T-cell (primary cell): Measurements from ENCODE around the gene IVD. TPM values are rescaled to one million over a fixed set of nuclear protein-coding genes. Genes with fewer than 3 reads are reported as not detected.

ENCODE experiments used
- ATAC-seq, 4 experiments: fragments of 200-7000 bp in 3 of 4; fragments of 150-1000 bp in 1 of 4; cut with Tn5 transposase; replicated peaks in 1 of 4; 1 replicate in 3 of 4; 2 replicates in 1 of 4; pipeline ENCODE4 v1.10.0; 2021; ENCODE audit warnings: moderate library complexity in 3 of 4, mild to moderate bottlenecking in 2 of 4, moderate number of reproducible peaks in 1 of 4
- CTCF ChIA-PET, 2 donors: fragments of 300-600 bp; sonication (Branson Sonifier 250); formaldehyde crosslinking; loops; one replicate each; lab custom pipeline; 2022; ENCODE audit warnings: antibody characterized with exemption in 2 of 2; lab: Charles Lee
- POLR2A ChIA-PET, 2 donors: fragments of 300-600 bp; sonication (Branson Sonifier 250); formaldehyde crosslinking; loops; one replicate each; lab custom pipeline; 2022; ENCODE audit warnings: antibody characterized with exemption in 2 of 2; lab: Charles Lee
- DNase-seq, 35 experiments: peaks; one replicate each; pipeline versions ENCODE4 v3.0.0 to v3.0.0-alpha.2; 2013 to 2023
- H3K27ac ChIP-seq: one replicate; pipeline ENCODE4 v1.5.1; 2013; ENCODE audit warnings: low read length
- H3K27me3 ChIP-seq, 2 experiments: replicated peaks in 1 of 2; 1 replicate in 1 of 2; 2 replicates in 1 of 2; pipeline versions ENCODE4 v1.6.1 to v1.7.0; 2013; ENCODE audit warnings: low read length in 1 of 2, mixed read lengths in 1 of 2; ENCODE audit not compliant: control insufficient read depth in 2 of 2, insufficient read depth in 2 of 2; ENCODE audit errors: extremely low read depth in 1 of 2
- H3K36me3 ChIP-seq, 2 donors: 1 replicate in 1 of 2; 2 replicates in 1 of 2; pipeline versions ENCODE4 v1.6.1 to v1.7.0; 2013; ENCODE audit warnings: low read length in 1 of 2; ENCODE audit not compliant: control insufficient read depth in 2 of 2, insufficient read depth in 1 of 2; ENCODE audit errors: extremely low read depth in 1 of 2
- H3K4me1 ChIP-seq, 2 experiments: 1 replicate in 1 of 2; 2 replicates in 1 of 2; pipeline versions ENCODE4 v1.6.1 to v1.7.0; 2013; ENCODE audit warnings: low read length in 2 of 2, mixed read lengths in 1 of 2; ENCODE audit not compliant: insufficient read depth in 2 of 2, control insufficient read depth in 1 of 2; ENCODE audit errors: extremely low read depth in 1 of 2
- H3K4me3 ChIP-seq, 2 donors: 1 replicate in 1 of 2; 2 replicates in 1 of 2; pipeline versions ENCODE4 v1.5.1 to v1.7.0; 2013; ENCODE audit warnings: mild to moderate bottlenecking in 2 of 2, low read length in 1 of 2, moderate library complexity in 1 of 2; ENCODE audit not compliant: control insufficient read depth in 1 of 2; ENCODE audit errors: extremely low read depth in 1 of 2
- H3K9me3 ChIP-seq: 2 replicates; pipeline ENCODE4 v1.7.0; 2013
- H3K27ac Mint-ChIP-seq, 2 donors: one replicate each; pipeline ENCODE4 v1.8.0; 2020 to 2021; ENCODE audit warnings: mild to moderate bottlenecking in 2 of 2, mixed read lengths in 2 of 2
- H3K27me3 Mint-ChIP-seq, 2 donors: one replicate each; pipeline ENCODE4 v1.8.0; 2021 to 2022; ENCODE audit warnings: mixed read lengths in 2 of 2
- H3K36me3 Mint-ChIP-seq: one replicate; pipeline ENCODE4 v1.8.0; 2021; ENCODE audit warnings: mixed read lengths
- H3K4me1 Mint-ChIP-seq, 3 donors: one replicate each; pipeline ENCODE4 v1.8.0; 2020 to 2022; ENCODE audit warnings: mixed read lengths in 3 of 3, mild to moderate bottlenecking in 1 of 3
- H3K4me3 Mint-ChIP-seq, 3 donors: one replicate each; pipeline ENCODE4 v1.8.0; 2020 to 2022; ENCODE audit warnings: mild to moderate bottlenecking in 3 of 3, mixed read lengths in 3 of 3, moderate library complexity in 3 of 3
- H3K9me3 Mint-ChIP-seq, 3 donors: one replicate each; pipeline ENCODE4 v1.8.0; 2020 to 2022; ENCODE audit warnings: mixed read lengths in 3 of 3
- WGBS: methylation state at CpG from one replicate; pipeline ENCODE4 v1.1.5; 2013; ENCODE audit warnings: missing lambda C conversion rate; ENCODE audit not compliant: insufficient coverage; 5-methylcytosine and 5-hydroxymethylcytosine counted together
- total RNA-seq, 35 experiments: library from RNA in 6 of 35; stranded (reverse) in 6 of 35; fragments of 120-200 nt in 1 of 35; gene quantifications; one replicate each; pipeline versions ENCODE4 v1.2.1 to v1.2.4 and lab custom pipeline; 2013 to 2026

The IVD gene
- total RNA-seq, 5 donors from 2014 or later (not counting 1 experiment from before 2014, with no cell fraction given) = 52.3 to 89.8 (median 81.4) TPM

DNA sequence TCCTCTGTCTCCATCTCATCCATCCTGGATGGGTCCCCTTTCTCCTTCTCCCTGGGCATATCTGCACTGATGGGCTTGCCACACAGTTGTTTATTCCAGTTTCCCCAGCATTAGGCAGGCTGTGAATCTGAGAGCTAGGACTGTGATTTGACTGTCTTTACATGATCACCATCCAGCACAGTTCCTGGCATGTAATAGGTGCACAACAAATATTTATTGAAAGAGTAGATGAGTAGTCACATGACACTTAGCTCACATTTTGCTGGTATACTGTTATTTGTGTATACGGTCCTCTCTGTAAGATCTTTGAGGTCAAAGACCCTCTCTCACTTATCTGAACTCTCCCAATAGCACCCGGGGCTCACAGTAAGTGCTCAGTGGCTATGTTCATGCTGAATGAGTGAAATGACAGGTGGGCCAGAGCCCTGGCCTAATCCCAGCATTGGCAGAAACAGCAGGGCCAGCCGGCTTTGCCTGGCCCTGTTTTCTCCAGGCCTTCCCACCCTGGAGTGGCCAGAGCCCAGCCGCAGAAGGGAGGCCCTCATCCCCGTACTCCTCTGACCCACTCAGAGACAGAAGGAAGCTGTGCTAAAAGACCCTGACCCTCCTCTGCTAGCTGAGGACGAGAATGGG lies 19.0 kb downstream of the IVD start:
- Histone ChIP-seq H3K27ac (no peak overlapping the region), H3K27me3 (peaks cover 0 to 4% of the 10 kb centered on the region in 2 experiments), H3K4me1 (peaks cover 0 to 7% of the 10 kb centered on the region in 2 experiments), H3K36me3 (peaks cover 2 to 3% of the 10 kb centered on the region in 2 donors), H3K4me3 (no peak overlapping the region), H3K9me3 (no peaks in the 10 kb centered on the region)
- H3K36me3 Mint-ChIP-seq = peaks cover 12% of the 10 kb centered on the region
- ChIA-PET POLR2A (no interaction called here), CTCF (interaction anchor here in 1 of 2 donors (0.9 to 1.2 kb wide), 3 partner anchors 27 to 83 kb away, joined by 3 to 5 read pairs (median 3); no protein-coding TSS in a partner anchor)
- DNase-seq (no peak), ATAC-seq (no peak)
- peaks cover 0 to 5% (median 5%) of the 10 kb centered on the region in 3 donors for H3K4me1 Mint-ChIP-seq
- no peak overlapping the region for H3K4me3 Mint-ChIP-seq
- no peaks in the 10 kb centered on the region for H3K9me3 Mint-ChIP-seq
- H3K27ac Mint-ChIP-seq = no peak overlapping the region
- 80% methylated on average over 1 of the region's 6 CpGs for WGBS
- no peaks in the 10 kb centered on the region for H3K27me3 Mint-ChIP-seq

GRCh38 chr15:40425681-40426080 lies 20.1 kb downstream of the IVD start:
- peaks cover 0 to 5% (median 5%) of the 10 kb centered on the region in 3 donors for H3K4me1 Mint-ChIP-seq
- no peaks in the 10 kb centered on the region for H3K9me3 Mint-ChIP-seq
- WGBS = 100% methylated on average over 3 of the region's 5 CpGs

GRCh38 chr15:40427188-40427587 lies 21.6 kb downstream of the IVD start:
- peaks cover 2 to 3% of the 10 kb centered on the region in 2 donors for H3K36me3 ChIP-seq
- Mint-ChIP-seq H3K36me3 (peaks cover 12% of the 10 kb centered on the region), H3K4me1 (no peaks in the 10 kb centered on the region), H3K27me3 (no peaks in the 10 kb centered on the region), H3K4me3 (no peak overlapping the region), H3K9me3 (no peaks in the 10 kb centered on the region), H3K27ac (no peak overlapping the region)
- ATAC-seq (no peak), DNase-seq (no peak)
- no peak overlapping the region for H3K4me3 ChIP-seq
- POLR2A ChIA-PET = no interaction called here
- no peaks in the 10 kb centered on the region for H3K9me3 ChIP-seq
- H3K27ac ChIP-seq = no peak overlapping the region
- H3K4me1 ChIP-seq = no peaks in the 10 kb centered on the region
- CTCF ChIA-PET = no interaction called here
- H3K27me3 ChIP-seq = peaks cover 0 to 4% of the 10 kb centered on the region in 2 experiments
- WGBS = 95% methylated on average over 8 of the region's 9 CpGs

More at GRCh38 chr15:40425681-40426080, 20.1 kb downstream of the IVD start:
- Mint-ChIP-seq H3K27me3 (no peaks in the 10 kb centered on the region), H3K27ac (no peak overlapping the region), H3K4me3 (no peak overlapping the region), H3K36me3 (peaks cover 12% of the 10 kb centered on the region)
- Histone ChIP-seq H3K9me3 (no peaks in the 10 kb centered on the region), H3K36me3 (peaks cover 2 to 3% of the 10 kb centered on the region in 2 donors), H3K4me1 (peaks cover 0 to 7% of the 10 kb centered on the region in 2 experiments), H3K27me3 (peaks cover 0 to 4% of the 10 kb centered on the region in 2 experiments), H3K27ac (no peak overlapping the region), H3K4me3 (no peak overlapping the region)
- ChIA-PET CTCF (interaction anchor here in 1 of 2 donors (0.6 to 1.2 kb wide), 3 partner anchors 28 to 238 kb away, joined by 3 to 5 read pairs (median 3); no protein-coding TSS in a partner anchor), POLR2A (no interaction called here)
- ATAC-seq (no peak), DNase-seq (no peak)

- WGBS = 86% methylated on average over 2 of the region's 4 CpGs
- Histone ChIP-seq H3K36me3 (peaks cover 2 to 3% of the 10 kb centered on the region in 2 donors), H3K27ac (no peak overlapping the region), H3K4me3 (no peak overlapping the region), H3K9me3 (no peaks in the 10 kb centered on the region), H3K4me1 (no peaks in the 10 kb centered on the region), H3K27me3 (peaks cover 0 to 4% of the 10 kb centered on the region in 2 experiments)
- Mint-ChIP-seq H3K27me3 (no peaks in the 10 kb centered on the region), H3K4me1 (no peaks in the 10 kb centered on the region), H3K9me3 (no peaks in the 10 kb centered on the region), H3K36me3 (peaks cover 12% of the 10 kb centered on the region), H3K4me3 (no peak overlapping the region), H3K27ac (no peak overlapping the region)
- no peak for ATAC-seq
- ChIA-PET CTCF (interaction anchor here in 1 of 2 donors (0.7 kb wide), 1 partner anchor 104 kb away, joined by 3 read pairs; no protein-coding TSS in a partner anchor), POLR2A (no interaction called here)
- DNase-seq = no peak
Measured at GRCh38 chr15:40428185-40428584, 22.6 kb downstream of the IVD start.

- Mint-ChIP-seq H3K4me3 (no peak overlapping the region), H3K27me3 (no peaks in the 10 kb centered on the region), H3K4me1 (peaks cover 0 to under 1% (median 0%) of the 10 kb centered on the region in 3 donors), H3K9me3 (no peaks in the 10 kb centered on the region), H3K27ac (no peak overlapping the region), H3K36me3 (peaks cover 12% of the 10 kb centered on the region)
- ChIA-PET CTCF (no interaction called here), POLR2A (no interaction called here)
- DNase-seq = no peak
- Histone ChIP-seq H3K36me3 (peaks cover 2 to 3% of the 10 kb centered on the region in 2 donors), H3K27ac (no peak overlapping the region), H3K27me3 (peaks cover 0 to 4% of the 10 kb centered on the region in 2 experiments), H3K9me3 (no peaks in the 10 kb centered on the region), H3K4me3 (no peak overlapping the region), H3K4me1 (no peaks in the 10 kb centered on the region)
- WGBS = 85% methylated on average over 4 of the region's 10 CpGs
- no peak for ATAC-seq
Measured at GRCh38 chr15:40429068-40429710, 23.6 kb downstream of the IVD start.

GRCh38 chr15:40430271-40430805 lies 24.7 kb downstream of the IVD start:
- Mint-ChIP-seq H3K4me3 (no peak overlapping the region), H3K4me1 (peaks cover under 1 to 7% (median 3%) of the 10 kb centered on the region in 3 donors), H3K36me3 (peaks cover 8% of the 10 kb centered on the region), H3K27ac (no peak overlapping the region), H3K27me3 (peaks cover 0 to 2% of the 10 kb centered on the region in 2 donors), H3K9me3 (no peaks in the 10 kb centered on the region)
- no peaks in the 10 kb centered on the region for H3K9me3 ChIP-seq
- DNase-seq (no peak), ATAC-seq (no peak)
- 87% methylated on average over 10 of the region's 10 CpGs for WGBS
- POLR2A ChIA-PET = no interaction called here
- H3K4me3 ChIP-seq = no peak overlapping the region
- peaks cover 0 to 6% of the 10 kb centered on the region in 2 experiments for H3K27me3 ChIP-seq
- H3K36me3 ChIP-seq = peaks cover 2 to 3% of the 10 kb centered on the region in 2 donors
- no peak overlapping the region for H3K27ac ChIP-seq
- CTCF ChIA-PET = interaction anchor here in 1 of 2 donors (0.6 kb wide), 1 partner anchor 32 kb away, joined by 3 read pairs; no protein-coding TSS in a partner anchor
- peaks cover 0 to 3% of the 10 kb centered on the region in 2 experiments for H3K4me1 ChIP-seq
